Keratinocyte (primary cell): ENCODE measurements around the gene MIS18A. TPM values are rescaled to one million over a fixed set of nuclear protein-coding genes. Genes with fewer than 3 reads are reported as not detected.

Source experiments
- DNase-seq: peaks from one replicate; pipeline ENCODE4 v3.0.0-alpha.2; 2011; ENCODE audit warnings: low read depth, missing footprints, low spot score
- FAIRE-seq: peaks from 2 replicates; lab custom pipeline; 2011; peaks lifted over from hg19 to GRCh38; lab: Jason Lieb, UNC
- H2AFZ ChIP-seq: 2 replicates; pipeline ENCODE4 v1.6.0; 2012; ENCODE audit warnings: low read length, control low read depth, inconsistent platforms; ENCODE audit not compliant: control insufficient read depth
- H3K27ac ChIP-seq: 2 replicates; pipeline ENCODE4 v1.5.1; 2011; ENCODE audit warnings: low read length; ENCODE audit not compliant: control insufficient read depth, insufficient read depth
- H3K27me3 ChIP-seq: 3 replicates; pipeline ENCODE4 v1.6.0; 2011; ENCODE audit warnings: low read length; ENCODE audit not compliant: control insufficient read depth, insufficient read depth; ENCODE audit errors: extremely low read depth
- H3K36me3 ChIP-seq, 2 experiments: 2 replicates in 1 of 2; 3 replicates in 1 of 2; pipeline ENCODE4 v1.5.1; 2011; ENCODE audit warnings: low read length in 2 of 2, mild to moderate bottlenecking in 1 of 2; ENCODE audit not compliant: control insufficient read depth in 2 of 2, insufficient read depth in 2 of 2; ENCODE audit errors: extremely low read depth in 1 of 2
- H3K4me1 ChIP-seq: 3 replicates; pipeline ENCODE4 v1.5.1; 2011; ENCODE audit warnings: low read length; ENCODE audit not compliant: control insufficient read depth, insufficient read depth; ENCODE audit errors: extremely low read depth
- H3K4me2 ChIP-seq: 3 replicates; pipeline ENCODE4 v1.6.0; 2011; ENCODE audit warnings: low read depth, low read length; ENCODE audit not compliant: control insufficient read depth, insufficient read depth; ENCODE audit errors: extremely low read depth
- H3K4me3 ChIP-seq, 3 experiments: fragments of 200-600 bp in 1 of 3; sonication (generic) in 1 of 3; 2 replicates in 2 of 3; 3 replicates in 1 of 3; pipeline ENCODE4 v1.5.1; 2011 to 2016; ENCODE audit warnings: low read length in 3 of 3, mild to moderate bottlenecking in 3 of 3, control low read depth in 2 of 3, inconsistent platforms in 1 of 3, low read depth in 1 of 3, mixed read lengths in 1 of 3, mixed run types in 1 of 3, moderate library complexity in 1 of 3; ENCODE audit not compliant: control insufficient read depth in 2 of 3, insufficient read depth in 2 of 3; ENCODE audit errors: extremely low read depth in 1 of 3
- H3K79me2 ChIP-seq: 2 replicates; pipeline ENCODE4 v1.6.0; 2012; ENCODE audit warnings: low read length; ENCODE audit not compliant: control insufficient read depth, insufficient read depth
- H3K9ac ChIP-seq: 3 replicates; pipeline ENCODE4 v1.6.0; 2011; ENCODE audit warnings: low read length; ENCODE audit not compliant: control insufficient read depth, insufficient read depth; ENCODE audit errors: extremely low read depth
- H3K9me1 ChIP-seq: 3 replicates; pipeline ENCODE4 v1.6.0; 2011; ENCODE audit warnings: low read length; ENCODE audit not compliant: control insufficient read depth, insufficient read depth; ENCODE audit errors: extremely low read depth
- H3K9me3 ChIP-seq: 2 replicates; pipeline ENCODE4 v1.5.1; 2012; ENCODE audit warnings: low read depth, low read length; ENCODE audit not compliant: control insufficient read depth
- H4K20me1 ChIP-seq: 3 replicates; pipeline ENCODE4 v1.6.0; 2011; ENCODE audit warnings: low read length; ENCODE audit not compliant: control insufficient read depth, insufficient read depth; ENCODE audit errors: extremely low read depth
- EZH2 ChIP-seq: IDR thresholded peaks from one replicate; pipeline ENCODE4 v1.6.1; 2012; ENCODE audit warnings: inconsistent platforms, mild to moderate bottlenecking, low read length, moderate library complexity
- dilution Hi-C: fragments of 300-500 bp; cut with MboI; formaldehyde crosslinking; loops from one replicate; pipeline ENCODE4 v1.7.0; 2020; ENCODE audit warnings: low sequenced_read_pairs; ENCODE audit not compliant: extremely low pct_ligation_motif_present
- polyA plus RNA-seq, 5 experiments: library from polyadenylated mRNA; depleted of rRNA in 3 of 5; stranded (reverse) in 3 of 5; stranded (forward) in 1 of 5; unstranded in 1 of 5; fragments of >200 nt; gene quantifications; 1 replicate in 1 of 5; 2 replicates in 3 of 5; 3 replicates in 1 of 5; pipeline versions ENCODE4 v1.2.1 to v1.2.3, GENCODE V29; 2011 to 2012; ENCODE audit warnings: missing spikeins in 2 of 5, low read depth in 1 of 5, low replicate concordance in 1 of 5
- TF ChIP-seq, protein P1 (sequence below), 3 experiments: IDR thresholded peaks in 1 of 3; conservative IDR thresholded peaks in 1 of 3; optimal IDR thresholded peaks in 1 of 3; 2 replicates in 2 of 3; 3 replicates in 1 of 3; pipeline versions ENCODE3 to v1.5.1; 2011; ENCODE audit warnings: low read length in 3 of 3, mild to moderate bottlenecking in 3 of 3, moderate library complexity in 2 of 3, control low read depth in 1 of 3, inconsistent platforms in 1 of 3; ENCODE audit not compliant: insufficient read depth in 2 of 3; ENCODE audit errors: extremely low read depth in 1 of 3

Gene MIS18A
- polyA plus RNA-seq, 1 donor (not counting 4 experiments of a cell fraction or from before 2014, with no cell fraction given) = 12.1 TPM

DNA sequence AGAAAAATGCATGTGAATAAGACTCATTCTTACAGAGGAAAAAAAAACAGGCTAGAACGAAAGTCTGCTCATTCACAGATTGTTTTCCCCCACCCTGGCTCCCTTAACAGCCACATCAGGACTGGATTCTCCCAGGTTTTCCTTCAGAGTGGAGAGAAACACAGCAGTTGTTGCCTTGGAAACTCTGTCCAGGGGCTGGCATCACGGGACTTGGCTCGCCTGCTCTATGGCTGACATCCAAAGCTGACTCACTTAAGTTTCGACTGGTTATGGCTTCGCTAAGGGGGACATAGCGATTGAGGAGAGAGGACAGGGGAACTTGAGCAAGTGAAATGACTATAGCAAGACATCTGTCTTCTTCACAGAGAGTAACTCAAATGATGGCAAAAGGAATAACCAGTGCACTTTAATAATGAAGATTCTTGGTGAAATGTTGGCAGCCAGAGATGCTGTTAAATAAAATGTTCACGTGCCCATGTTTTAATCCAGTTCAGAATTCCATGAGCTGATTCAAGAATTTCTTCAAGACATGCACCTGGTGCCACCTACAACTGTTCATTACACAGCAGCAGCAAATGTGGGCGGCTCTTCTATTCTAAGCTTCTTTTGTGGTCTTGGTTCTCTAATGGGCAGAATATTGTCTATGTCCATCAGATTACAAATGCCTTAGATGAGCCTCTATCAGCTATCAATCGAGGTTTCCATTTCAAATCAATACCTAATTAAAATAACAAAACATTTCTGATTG lies 21.8 kb downstream of the MIS18A start:
- no peaks in the 10 kb centered on the region for H3K36me3 ChIP-seq
- no peak overlapping the region for H3K4me3 ChIP-seq
- no peak for DNase-seq
- H3K27ac ChIP-seq = no peak overlapping the region
- H3K4me1 ChIP-seq = peaks cover 10% of the 10 kb centered on the region
- peaks cover 12% of the 10 kb centered on the region for H3K27me3 ChIP-seq
- dilution Hi-C loops = no loop called here
- no peaks in the 10 kb centered on the region for H3K9me3 ChIP-seq
- TF ChIP-seq, protein P1, sequence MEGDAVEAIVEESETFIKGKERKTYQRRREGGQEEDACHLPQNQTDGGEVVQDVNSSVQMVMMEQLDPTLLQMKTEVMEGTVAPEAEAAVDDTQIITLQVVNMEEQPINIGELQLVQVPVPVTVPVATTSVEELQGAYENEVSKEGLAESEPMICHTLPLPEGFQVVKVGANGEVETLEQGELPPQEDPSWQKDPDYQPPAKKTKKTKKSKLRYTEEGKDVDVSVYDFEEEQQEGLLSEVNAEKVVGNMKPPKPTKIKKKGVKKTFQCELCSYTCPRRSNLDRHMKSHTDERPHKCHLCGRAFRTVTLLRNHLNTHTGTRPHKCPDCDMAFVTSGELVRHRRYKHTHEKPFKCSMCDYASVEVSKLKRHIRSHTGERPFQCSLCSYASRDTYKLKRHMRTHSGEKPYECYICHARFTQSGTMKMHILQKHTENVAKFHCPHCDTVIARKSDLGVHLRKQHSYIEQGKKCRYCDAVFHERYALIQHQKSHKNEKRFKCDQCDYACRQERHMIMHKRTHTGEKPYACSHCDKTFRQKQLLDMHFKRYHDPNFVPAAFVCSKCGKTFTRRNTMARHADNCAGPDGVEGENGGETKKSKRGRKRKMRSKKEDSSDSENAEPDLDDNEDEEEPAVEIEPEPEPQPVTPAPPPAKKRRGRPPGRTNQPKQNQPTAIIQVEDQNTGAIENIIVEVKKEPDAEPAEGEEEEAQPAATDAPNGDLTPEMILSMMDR (optimal IDR thresholded peaks at IDR 0.05 in 1 of 3, IDR thresholded peaks at IDR 0.05 in 1 of 3, conservative IDR thresholded peaks at IDR 0.05 in 1 of 3; ENCODE audit: extremely low read depth in 1 of 3, insufficient read depth in 2 of 3, low read length in 3 of 3) = no peak
- TF ChIP-seq EZH2 = no peak
- FAIRE-seq = no peak
- no peaks in the 10 kb centered on the region for H3K79me2 ChIP-seq
- no peak overlapping the region for H3K9ac ChIP-seq
- H3K9me1 ChIP-seq = no peaks in the 10 kb centered on the region
- H4K20me1 ChIP-seq = no peaks in the 10 kb centered on the region
- H2AFZ ChIP-seq = no peak overlapping the region
- H3K4me2 ChIP-seq = no peak overlapping the region

DNA sequence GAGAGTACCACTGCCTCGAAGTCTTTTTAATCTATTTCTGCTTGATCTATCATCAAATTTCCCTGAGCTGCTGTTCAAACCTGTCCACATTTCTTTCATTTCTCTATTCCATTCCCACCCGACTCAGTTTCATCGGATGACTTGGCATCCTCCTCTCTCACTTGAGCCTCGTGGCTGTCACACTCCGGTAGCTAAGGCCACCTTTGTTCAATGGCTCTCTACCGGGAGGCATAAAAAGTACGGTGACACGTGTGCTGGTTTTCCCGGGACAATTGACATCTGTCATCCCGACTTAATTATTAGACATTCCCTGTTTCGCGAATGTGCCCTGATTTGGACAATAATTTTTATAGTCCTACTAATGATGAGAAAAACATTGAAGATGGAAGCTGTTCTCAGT lies 22.6 kb downstream of the MIS18A start:
- no peak overlapping the region for H3K4me3 ChIP-seq
- H4K20me1 ChIP-seq = no peaks in the 10 kb centered on the region
- no peak for TF ChIP-seq EZH2
- TF ChIP-seq, protein P1 (optimal IDR thresholded peaks at IDR 0.05 in 1 of 3, IDR thresholded peaks at IDR 0.05 in 1 of 3, conservative IDR thresholded peaks at IDR 0.05 in 1 of 3; ENCODE audit: extremely low read depth in 1 of 3, insufficient read depth in 2 of 3, low read length in 3 of 3) = no peak
- no peaks in the 10 kb centered on the region for H3K36me3 ChIP-seq
- no peak overlapping the region for H2AFZ ChIP-seq
- H3K4me1 ChIP-seq = peaks cover 10% of the 10 kb centered on the region
- no peaks in the 10 kb centered on the region for H3K9me1 ChIP-seq
- H3K27me3 ChIP-seq = peaks cover 12% of the 10 kb centered on the region
- DNase-seq (no peak), FAIRE-seq (no peak)
- no peaks in the 10 kb centered on the region for H3K9me3 ChIP-seq
- dilution Hi-C loops = no loop called here
- H3K27ac ChIP-seq = no peak overlapping the region
- no peak overlapping the region for H3K4me2 ChIP-seq
- H3K79me2 ChIP-seq = no peaks in the 10 kb centered on the region
- no peak overlapping the region for H3K9ac ChIP-seq
